Measurements from ENCODE around the gene KLC3.
A peak's percentile ranks its signal among the peaks of the same experiment; 100 is the strongest.

KLC3 gene

GRCh38 chr19:45368127-45368526, 27.6 kb downstream of the KLC3 start:
- no peak overlapping the region for H3K4me3 ChIP-seq (ENCODE audit: low read depth in 1 of 2, low read length in 2 of 2)
- no peaks in the 10 kb centered on the region for H3K27me3 ChIP-seq (ENCODE audit: control insufficient read depth in 1 of 2, insufficient read depth in 2 of 2, low read length in 2 of 2)
- H3K9me3 ChIP-seq (ENCODE audit: control insufficient read depth in 1 of 2, low read length in 2 of 2): no peaks in the 10 kb centered on the region
- H3K27ac ChIP-seq (ENCODE audit: low read depth, low read length): no peak overlapping the region
- no peak overlapping the region for H3K9ac ChIP-seq (ENCODE audit: low read depth in 1 of 2, low read length in 2 of 2)
- no peaks in the 10 kb centered on the region for H3K36me3 ChIP-seq (ENCODE audit: control insufficient read depth in 1 of 2, insufficient read depth in 2 of 2, low read length in 2 of 2)
- H3K4me1 ChIP-seq (ENCODE audit: control insufficient read depth in 1 of 2, insufficient read depth in 2 of 2, low read length in 2 of 2): peaks cover 0 to 7% of the 10 kb centered on the region in 2 donors

DNA sequence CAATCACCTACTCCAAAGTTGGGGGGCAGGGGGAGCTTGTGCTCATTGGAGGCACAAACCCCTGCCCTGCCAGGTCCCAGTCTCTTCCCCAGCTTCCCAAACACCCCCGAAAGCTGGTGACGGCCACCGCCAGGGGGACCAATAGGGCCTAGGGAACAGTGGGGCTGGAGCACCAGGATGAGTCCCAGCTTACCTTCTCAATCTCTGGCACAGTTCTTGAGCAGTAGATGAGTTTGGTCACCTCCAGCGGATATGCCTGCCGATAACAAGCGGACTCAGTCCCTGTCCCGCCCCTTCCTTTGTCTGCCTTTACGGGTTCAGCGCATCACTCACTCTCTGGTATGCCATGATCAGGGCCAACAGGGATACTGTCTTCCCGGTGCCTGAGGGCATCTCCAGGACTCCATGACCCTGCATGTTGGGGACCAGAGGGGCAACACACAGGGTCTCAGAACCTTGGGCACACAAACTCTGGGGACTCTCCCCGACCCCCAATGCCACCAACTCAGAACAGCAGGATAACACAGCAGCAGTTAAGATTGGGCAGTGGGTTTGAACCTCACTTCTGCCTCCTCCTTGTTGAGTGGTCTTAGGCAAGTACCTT, 28.3 kb downstream of the KLC3 start:
- Histone ChIP-seq H3K9ac (ENCODE audit: low read depth in 1 of 2, low read length in 2 of 2) (no peak overlapping the region), H3K9me3 (ENCODE audit: control insufficient read depth in 1 of 2, low read length in 2 of 2) (no peaks in the 10 kb centered on the region), H3K4me1 (ENCODE audit: control insufficient read depth in 1 of 2, insufficient read depth in 2 of 2, low read length in 2 of 2) (peaks cover 0 to 7% of the 10 kb centered on the region in 2 donors), H3K4me3 (ENCODE audit: low read depth in 1 of 2, low read length in 2 of 2) (no peak overlapping the region), H3K27ac (ENCODE audit: low read depth, low read length) (no peak overlapping the region), H3K36me3 (ENCODE audit: control insufficient read depth in 1 of 2, insufficient read depth in 2 of 2, low read length in 2 of 2) (no peaks in the 10 kb centered on the region), H3K27me3 (ENCODE audit: control insufficient read depth in 1 of 2, insufficient read depth in 2 of 2, low read length in 2 of 2) (no peaks in the 10 kb centered on the region)

DNA sequence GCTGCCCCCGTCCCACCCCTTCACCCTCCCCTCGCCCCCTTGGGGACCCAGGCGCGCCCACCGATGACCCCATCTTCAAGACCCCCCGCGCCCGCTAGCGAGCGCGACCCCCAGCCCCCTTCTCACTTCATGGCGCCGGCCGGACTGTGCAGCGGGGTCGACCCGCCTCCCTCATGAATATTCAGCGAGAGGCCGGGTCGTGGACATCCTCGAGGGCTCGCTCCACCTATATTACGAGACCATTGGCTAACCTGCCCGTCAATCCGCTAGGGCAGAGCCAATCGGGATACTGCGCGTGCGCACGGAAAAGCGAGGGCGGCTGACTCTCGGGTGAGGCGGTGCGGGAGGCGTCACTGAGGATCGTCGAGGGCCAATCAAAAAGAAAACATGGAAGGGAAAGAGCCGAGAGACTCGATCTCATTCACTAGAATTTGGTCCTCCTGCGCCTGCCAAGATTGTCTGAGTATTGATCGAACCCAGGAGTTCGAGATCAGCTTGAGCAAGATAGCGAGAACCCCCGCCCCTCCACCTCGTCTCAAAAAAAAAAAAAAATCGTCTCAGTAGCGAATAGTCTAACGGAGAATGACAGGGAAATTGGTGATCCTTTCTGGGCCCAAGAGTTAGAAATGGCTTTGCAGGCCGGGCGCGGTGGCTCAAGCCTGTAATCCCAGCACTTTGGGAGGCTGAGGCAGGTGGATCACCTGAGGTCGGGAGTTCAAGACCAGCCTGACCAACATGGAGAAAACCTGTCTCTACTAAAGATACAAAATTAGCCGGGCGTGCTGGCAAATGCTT, 30.1 kb downstream of the KLC3 start, which contains the start of gene ERCC2:
Gene ERCC2 (minus strand): TSS at position 164 of the 795 bp plus-strand sequence. CDS start 33 bp downstream, at position 131.
- H3K4me3 ChIP-seq (ENCODE audit: low read depth in 1 of 2, low read length in 2 of 2): peak within 1 kb of the TSS; percentile 79 to 86
- H3K9ac ChIP-seq (ENCODE audit: low read depth in 1 of 2, low read length in 2 of 2): peak within 1 kb of the TSS; percentile 64 to 71
- no peaks in the 10 kb centered on the region for H3K27me3 ChIP-seq (ENCODE audit: control insufficient read depth in 1 of 2, insufficient read depth in 2 of 2, low read length in 2 of 2)
- H3K9me3 ChIP-seq (ENCODE audit: control insufficient read depth in 1 of 2, low read length in 2 of 2): no peaks in the 10 kb centered on the region
- H3K36me3 ChIP-seq (ENCODE audit: control insufficient read depth in 1 of 2, insufficient read depth in 2 of 2, low read length in 2 of 2): no peaks in the 10 kb centered on the region
- H3K27ac ChIP-seq (ENCODE audit: low read depth, low read length): no peak within 1 kb of the TSS
- H3K4me1 ChIP-seq (ENCODE audit: control insufficient read depth in 1 of 2, insufficient read depth in 2 of 2, low read length in 2 of 2): peaks cover 0 to 7% of the 10 kb centered on the region in 2 donors

DNA sequence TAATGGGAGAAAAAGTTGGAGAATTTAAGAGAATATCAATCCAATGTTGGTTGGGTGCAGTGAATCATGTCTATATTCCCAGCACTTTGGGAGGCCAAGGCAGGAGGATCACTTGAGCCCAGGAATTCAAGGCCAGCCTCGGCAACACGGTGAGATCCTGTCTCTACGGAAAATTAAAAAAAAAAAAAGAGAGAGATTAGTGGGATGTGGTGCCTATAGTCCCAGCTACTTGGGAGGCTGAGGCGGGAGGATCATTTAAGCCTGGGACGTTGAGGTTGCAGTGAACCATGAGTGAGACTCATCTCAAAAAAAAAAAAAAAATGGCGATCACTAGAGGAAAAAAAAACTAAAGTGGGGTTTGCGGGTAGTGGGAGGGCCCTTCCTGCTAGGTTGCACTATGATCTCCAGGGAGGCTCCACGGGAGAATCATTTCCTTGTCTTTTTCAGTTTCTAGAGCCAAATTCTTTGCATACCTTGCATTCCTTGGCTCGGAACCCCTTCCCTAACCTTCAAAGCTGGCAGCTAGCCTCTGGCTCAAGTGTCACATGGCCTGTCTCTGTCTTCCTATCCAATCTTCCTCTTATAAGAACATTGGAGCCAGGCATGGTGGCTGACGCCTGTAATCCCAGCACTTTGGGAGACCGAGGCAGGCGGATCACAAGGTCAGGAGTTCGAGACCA, 35.6 kb downstream of the KLC3 start:
- no peak overlapping the region for H3K27ac ChIP-seq (ENCODE audit: low read depth, low read length)
- H3K27me3 ChIP-seq (ENCODE audit: control insufficient read depth in 1 of 2, insufficient read depth in 2 of 2, low read length in 2 of 2): no peaks in the 10 kb centered on the region
- no peak overlapping the region for H3K4me3 ChIP-seq (ENCODE audit: low read depth in 1 of 2, low read length in 2 of 2)
- no peaks in the 10 kb centered on the region for H3K36me3 ChIP-seq (ENCODE audit: control insufficient read depth in 1 of 2, insufficient read depth in 2 of 2, low read length in 2 of 2)
- no peak overlapping the region for H3K9ac ChIP-seq (ENCODE audit: low read depth in 1 of 2, low read length in 2 of 2)
- no peaks in the 10 kb centered on the region for H3K4me1 ChIP-seq (ENCODE audit: control insufficient read depth in 1 of 2, insufficient read depth in 2 of 2, low read length in 2 of 2)
- H3K9me3 ChIP-seq (ENCODE audit: control insufficient read depth in 1 of 2, low read length in 2 of 2): no peaks in the 10 kb centered on the region

DNA sequence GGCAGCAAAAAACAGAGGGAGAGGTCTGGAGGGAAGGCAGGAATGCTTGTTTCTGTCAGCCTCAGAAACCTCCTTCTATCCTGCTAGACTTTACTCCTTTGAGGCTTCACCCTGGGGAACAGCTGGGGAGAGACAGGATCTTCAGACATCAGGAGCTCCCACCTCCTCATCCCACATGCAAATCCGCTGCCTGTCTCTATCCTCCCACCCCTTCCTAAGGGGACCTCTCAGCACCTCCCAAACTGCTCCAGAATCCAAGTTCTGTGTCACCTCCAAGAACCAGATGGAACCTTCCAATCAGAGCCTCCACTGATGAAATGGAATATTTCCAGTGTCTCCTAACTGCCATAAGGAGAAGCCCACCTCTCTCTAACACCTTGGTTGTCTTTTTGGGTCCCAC, 39.6 kb downstream of the KLC3 start:
- H3K4me1 ChIP-seq (ENCODE audit: control insufficient read depth in 1 of 2, insufficient read depth in 2 of 2, low read length in 2 of 2): no peaks in the 10 kb centered on the region
- no peak overlapping the region for H3K9ac ChIP-seq (ENCODE audit: low read depth in 1 of 2, low read length in 2 of 2)
- peaks cover 4 to 5% of the 10 kb centered on the region in 2 donors for H3K27me3 ChIP-seq (ENCODE audit: control insufficient read depth in 1 of 2, insufficient read depth in 2 of 2, low read length in 2 of 2)
- H3K4me3 ChIP-seq (ENCODE audit: low read depth in 1 of 2, low read length in 2 of 2): no peak overlapping the region
- no peaks in the 10 kb centered on the region for H3K9me3 ChIP-seq (ENCODE audit: control insufficient read depth in 1 of 2, low read length in 2 of 2)
- no peak overlapping the region for H3K27ac ChIP-seq (ENCODE audit: low read depth, low read length)
- H3K36me3 ChIP-seq (ENCODE audit: control insufficient read depth in 1 of 2, insufficient read depth in 2 of 2, low read length in 2 of 2): no peaks in the 10 kb centered on the region

DNA sequence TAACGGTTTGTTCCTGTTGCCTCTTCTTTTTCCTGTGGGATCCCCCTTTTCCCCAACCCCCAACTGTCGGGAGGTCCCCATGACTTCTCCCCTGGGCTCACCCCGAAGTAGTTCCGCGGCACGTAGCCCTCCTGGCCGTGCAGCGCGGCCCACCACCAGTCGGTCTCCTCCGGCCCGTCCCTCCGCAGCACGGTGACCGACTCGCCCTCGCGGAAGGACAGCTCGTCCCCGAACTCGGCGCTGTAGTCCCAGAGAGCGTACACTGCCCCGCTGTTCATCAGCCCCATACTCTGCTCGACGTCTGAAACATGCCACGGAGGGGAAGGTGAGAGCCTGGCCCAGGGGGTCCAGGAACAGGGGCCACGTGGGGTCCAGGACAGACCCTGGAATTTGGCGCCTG, 41.9 kb downstream of the KLC3 start:
- H3K27ac ChIP-seq (ENCODE audit: low read depth, low read length): no peak overlapping the region
- no peak overlapping the region for H3K4me3 ChIP-seq (ENCODE audit: low read depth in 1 of 2, low read length in 2 of 2)
- no peaks in the 10 kb centered on the region for H3K36me3 ChIP-seq (ENCODE audit: control insufficient read depth in 1 of 2, insufficient read depth in 2 of 2, low read length in 2 of 2)
- peaks cover 17 to 18% of the 10 kb centered on the region in 2 donors for H3K27me3 ChIP-seq (ENCODE audit: control insufficient read depth in 1 of 2, insufficient read depth in 2 of 2, low read length in 2 of 2)
- H3K9ac ChIP-seq (ENCODE audit: low read depth in 1 of 2, low read length in 2 of 2): no peak overlapping the region
- no peaks in the 10 kb centered on the region for H3K9me3 ChIP-seq (ENCODE audit: control insufficient read depth in 1 of 2, low read length in 2 of 2)
- H3K4me1 ChIP-seq (ENCODE audit: control insufficient read depth in 1 of 2, insufficient read depth in 2 of 2, low read length in 2 of 2): no peaks in the 10 kb centered on the region

GRCh38 chr19:45385392-45386221, 45.1 kb downstream of the KLC3 start:
- Histone ChIP-seq H3K4me3 (ENCODE audit: low read depth in 1 of 2, low read length in 2 of 2) (no peak overlapping the region), H3K4me1 (ENCODE audit: control insufficient read depth in 1 of 2, insufficient read depth in 2 of 2, low read length in 2 of 2) (no peaks in the 10 kb centered on the region), H3K9me3 (ENCODE audit: control insufficient read depth in 1 of 2, low read length in 2 of 2) (no peaks in the 10 kb centered on the region), H3K27me3 (ENCODE audit: control insufficient read depth in 1 of 2, insufficient read depth in 2 of 2, low read length in 2 of 2) (peaks cover 17 to 18% of the 10 kb centered on the region in 2 donors), H3K9ac (ENCODE audit: low read depth in 1 of 2, low read length in 2 of 2) (no peak overlapping the region), H3K27ac (ENCODE audit: low read depth, low read length) (no peak overlapping the region), H3K36me3 (ENCODE audit: control insufficient read depth in 1 of 2, insufficient read depth in 2 of 2, low read length in 2 of 2) (no peaks in the 10 kb centered on the region)

- no peaks in the 10 kb centered on the region for H3K4me1 ChIP-seq (ENCODE audit: control insufficient read depth in 1 of 2, insufficient read depth in 2 of 2, low read length in 2 of 2)
- no peak overlapping the region for H3K9ac ChIP-seq (ENCODE audit: low read depth in 1 of 2, low read length in 2 of 2)
- no peak overlapping the region for H3K27ac ChIP-seq (ENCODE audit: low read depth, low read length)
- peaks cover under 1% of the 10 kb centered on the region in 2 donors for H3K27me3 ChIP-seq (ENCODE audit: control insufficient read depth in 1 of 2, insufficient read depth in 2 of 2, low read length in 2 of 2)
- no peaks in the 10 kb centered on the region for H3K9me3 ChIP-seq (ENCODE audit: control insufficient read depth in 1 of 2, low read length in 2 of 2)
- H3K36me3 ChIP-seq (ENCODE audit: control insufficient read depth in 1 of 2, insufficient read depth in 2 of 2, low read length in 2 of 2): peaks cover 0 to 4% of the 10 kb centered on the region in 2 donors
- H3K4me3 ChIP-seq (ENCODE audit: low read depth in 1 of 2, low read length in 2 of 2): no peak overlapping the region
Measured at GRCh38 chr19:45391346-45391745, 50.8 kb downstream of the KLC3 start.

DNA sequence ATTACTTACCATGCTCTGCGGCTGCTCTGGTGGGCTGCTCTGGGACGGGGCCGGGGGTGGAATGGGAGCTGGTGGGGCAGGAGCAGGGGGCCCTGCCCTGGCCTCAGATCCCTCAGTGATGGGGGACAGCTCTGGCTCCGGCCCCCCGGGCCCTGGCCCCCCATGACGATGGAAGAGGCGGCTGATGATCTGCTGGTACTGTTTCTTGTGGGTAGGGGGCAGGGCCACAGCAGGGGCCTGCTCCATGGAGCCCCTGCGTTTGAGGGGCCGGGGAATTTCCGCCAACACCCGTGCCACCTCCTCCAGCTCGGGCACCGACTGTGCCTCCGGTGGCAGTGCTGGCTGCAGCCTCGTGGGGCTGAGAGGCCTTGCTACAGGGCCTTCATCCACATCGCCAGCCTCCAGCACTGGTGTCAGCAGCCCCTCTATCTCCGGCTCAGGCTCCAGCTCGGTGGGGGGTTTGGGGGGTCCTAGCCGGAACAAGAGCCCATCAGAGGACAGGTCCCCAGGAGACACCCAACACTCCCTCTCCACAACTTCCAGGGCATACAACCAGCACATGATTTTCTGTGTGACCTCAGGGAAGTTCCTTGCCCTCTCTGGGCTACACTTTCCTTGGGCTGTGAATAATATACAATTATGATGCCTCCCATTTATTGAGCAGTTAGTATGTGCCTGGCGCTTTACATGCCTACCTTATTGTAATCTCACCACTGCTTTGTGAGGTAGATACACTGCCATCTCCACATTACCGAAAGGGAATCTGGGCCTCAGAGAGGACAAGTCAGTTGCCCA, 51.5 kb downstream of the KLC3 start:
- Histone ChIP-seq H3K4me1 (ENCODE audit: control insufficient read depth in 1 of 2, insufficient read depth in 2 of 2, low read length in 2 of 2) (no peaks in the 10 kb centered on the region), H3K4me3 (ENCODE audit: low read depth in 1 of 2, low read length in 2 of 2) (no peak overlapping the region), H3K36me3 (ENCODE audit: control insufficient read depth in 1 of 2, insufficient read depth in 2 of 2, low read length in 2 of 2) (peaks cover 0 to 4% of the 10 kb centered on the region in 2 donors), H3K9me3 (ENCODE audit: control insufficient read depth in 1 of 2, low read length in 2 of 2) (no peaks in the 10 kb centered on the region), H3K27ac (ENCODE audit: low read depth, low read length) (no peak overlapping the region), H3K27me3 (ENCODE audit: control insufficient read depth in 1 of 2, insufficient read depth in 2 of 2, low read length in 2 of 2) (no peaks in the 10 kb centered on the region), H3K9ac (ENCODE audit: low read depth in 1 of 2, low read length in 2 of 2) (no peak overlapping the region)
